GM23338 (cell line): ENCODE measurements around the gene AQP7. TPM values are rescaled to one million over a fixed set of nuclear protein-coding genes. Genes with fewer than 3 reads are reported as not detected.
A peak's percentile ranks its signal among the peaks of the same experiment; 100 is the strongest.

Experiments used
- ATAC-seq: fragments of 200-7000 bp; cut with Tn5 transposase; 3 replicates; pipeline ENCODE4 v1.9.1; 2020
- DNase-seq: peaks from one replicate; pipeline ENCODE4 v3.0.0-alpha.2; 2015; ENCODE audit warnings: low spot score
- H2AFZ ChIP-seq: fragments of 200-600 bp; sonication (generic); 2 replicates; pipeline ENCODE4 v1.8.0; 2016; ENCODE audit warnings: antibody characterized with exemption, mild to moderate bottlenecking, moderate library complexity
- H3F3A ChIP-seq: fragments of 200-600 bp; sonication (generic); replicated peaks from 2 replicates; pipeline ENCODE4 v1.8.0; 2017; ENCODE audit warnings: antibody characterized with exemption, mixed run types, low read depth
- H3K27ac ChIP-seq: fragments of 200-600 bp; sonication (generic); 2 replicates; pipeline ENCODE4 v1.6.1; 2016; ENCODE audit warnings: low read depth
- H3K27me3 ChIP-seq: fragments of 200-600 bp; sonication (generic); 2 replicates; pipeline ENCODE4 v1.8.0; 2016; ENCODE audit warnings: mild to moderate bottlenecking, mixed run types, moderate library complexity; ENCODE audit not compliant: insufficient read depth
- H3K36me3 ChIP-seq: fragments of 200-600 bp; sonication (generic); 2 replicates; pipeline ENCODE4 v1.8.0; 2016; ENCODE audit warnings: mild to moderate bottlenecking; ENCODE audit not compliant: insufficient read depth
- H3K4me1 ChIP-seq: fragments of 200-600 bp; sonication (generic); 2 replicates; pipeline ENCODE4 v1.8.0; 2016; ENCODE audit warnings: mild to moderate bottlenecking, moderate library complexity; ENCODE audit not compliant: insufficient read depth
- H3K4me2 ChIP-seq: fragments of 200-600 bp; sonication (generic); 2 replicates; pipeline ENCODE4 v1.7.1; 2017; ENCODE audit warnings: mixed run types
- H3K4me3 ChIP-seq: fragments of 200-600 bp; sonication (generic); 2 replicates; pipeline ENCODE4 v1.6.1; 2016; ENCODE audit warnings: mixed run types
- H3K79me2 ChIP-seq: fragments of 200-600 bp; sonication (generic); replicated peaks from 2 replicates; pipeline ENCODE4 v1.8.0; 2017; ENCODE audit warnings: mild to moderate bottlenecking; ENCODE audit not compliant: insufficient read depth
- H3K9me2 ChIP-seq: fragments of 200-600 bp; sonication (generic); 2 replicates; pipeline ENCODE4 v1.8.0; 2017; ENCODE audit not compliant: insufficient read depth
- H4K20me1 ChIP-seq: fragments of 200-600 bp; sonication (generic); replicated peaks from 2 replicates; pipeline ENCODE4 v1.8.0; 2017; ENCODE audit warnings: mild to moderate bottlenecking; ENCODE audit not compliant: insufficient read depth
- H3K27ac Mint-ChIP-seq: 2 replicates; pipeline ENCODE4 v1.8.0; 2020; ENCODE audit warnings: inconsistent platforms, mild to moderate bottlenecking, moderate library complexity, mixed read lengths
- H3K27me3 Mint-ChIP-seq: 3 replicates; pipeline ENCODE4 v1.8.0; 2022; ENCODE audit warnings: low read depth, mild to moderate bottlenecking, moderate library complexity, mixed read lengths, inconsistent platforms; ENCODE audit not compliant: insufficient read depth, poor library complexity
- H3K36me3 Mint-ChIP-seq: 3 replicates; pipeline ENCODE4 v1.8.0; 2021; ENCODE audit warnings: low read depth, mild to moderate bottlenecking, inconsistent platforms, moderate library complexity, mixed read lengths
- H3K4me1 Mint-ChIP-seq: 3 replicates; pipeline ENCODE4 v1.8.0; 2020; ENCODE audit warnings: mild to moderate bottlenecking, inconsistent platforms, mixed read lengths
- H3K4me3 Mint-ChIP-seq: 3 replicates; pipeline ENCODE4 v1.8.0; 2021; ENCODE audit warnings: moderate library complexity, mild to moderate bottlenecking, inconsistent platforms, mixed read lengths
- H3K9me3 Mint-ChIP-seq: 3 replicates; pipeline ENCODE4 v1.8.0; 2020; ENCODE audit warnings: moderate library complexity, mild to moderate bottlenecking, inconsistent platforms, mixed read lengths
- CREB1 ChIP-seq: fragments of 250-450 bp; sonication (Bioruptor Pico); IDR thresholded peaks from 2 replicates; pipeline ENCODE4 v1.5.0; 2020; ENCODE audit warnings: low read depth, mild to moderate bottlenecking, moderate library complexity
- EZH2 ChIP-seq: fragments of 200-600 bp; sonication (generic); IDR thresholded peaks from one replicate; pipeline ENCODE4 v1.8.0; 2017; ENCODE audit warnings: antibody characterized with exemption, mild to moderate bottlenecking, low read depth; ENCODE audit not compliant: unreplicated experiment
- EZH2phosphoT487 ChIP-seq: fragments of 200-600 bp; sonication (generic); IDR thresholded peaks from one replicate; pipeline ENCODE4 v1.8.1; 2018; ENCODE audit warnings: antibody characterized with exemption; ENCODE audit not compliant: unreplicated experiment
- JUNB ChIP-seq: IDR thresholded peaks from one replicate; pipeline ENCODE4 v1.6.1; 2016; ENCODE audit warnings: antibody characterized with exemption; ENCODE audit not compliant: unreplicated experiment
- NANOG ChIP-seq: IDR thresholded peaks from 2 replicates; pipeline ENCODE4 v1.6.1; 2016; ENCODE audit warnings: antibody characterized with exemption, borderline replicate concordance
- POLR2AphosphoS5 ChIP-seq: IDR thresholded peaks from 2 replicates; pipeline ENCODE4 v1.6.1; 2016; ENCODE audit warnings: antibody characterized with exemption, low read depth
- STAT1 ChIP-seq: IDR thresholded peaks from one replicate; pipeline ENCODE4 v1.6.1; 2016; ENCODE audit warnings: antibody characterized with exemption; ENCODE audit not compliant: unreplicated experiment
- ZNF114 ChIP-seq: fragments of 250-450 bp; sonication (Bioruptor Pico); IDR thresholded peaks from 2 replicates; pipeline ENCODE4 v1.5.0; 2020; ENCODE audit warnings: mild to moderate bottlenecking, moderate library complexity
- ZNF331 ChIP-seq: fragments of 250-450 bp; sonication (Bioruptor Pico); IDR thresholded peaks from 2 replicates; pipeline ENCODE4 v1.5.0; 2020; ENCODE audit warnings: low read depth, mild to moderate bottlenecking, moderate library complexity
- polyA plus RNA-seq: library from polyadenylated mRNA; unstranded; fragments of >200 nt; fragmentation: Nextera tagmentation; extraction: Ambion mirVana; gene quantifications from 2 replicates; pipeline ENCODE4 v1.2.1, GENCODE V29; 2016
- total RNA-seq: library from RNA; depleted of rRNA; stranded (reverse); fragments of >200 nt; shearing (Covaris generic); gene quantifications from 2 replicates; pipeline ENCODE4 v1.2.3, GENCODE V29; 2014
- TF ChIP-seq, protein P1 (sequence below), 2 experiments: fragments of 200-600 bp in 1 of 2; sonication (generic) in 1 of 2; conservative IDR thresholded peaks; 2 replicates each; pipeline versions ENCODE4 v1.5.1 to v1.6.1; 2016 to 2017; ENCODE audit warnings: antibody characterized with exemption in 2 of 2, low read depth in 2 of 2, mild to moderate bottlenecking in 2 of 2, moderate library complexity in 1 of 2
- TF ChIP-seq, protein P2 (sequence below): IDR thresholded peaks from 2 replicates; pipeline ENCODE4 v1.6.1; 2016; ENCODE audit warnings: antibody characterized with exemption
- TF ChIP-seq, protein P3 (sequence below): IDR thresholded peaks from one replicate; pipeline ENCODE4 v1.6.1; 2018; ENCODE audit warnings: antibody characterized with exemption; ENCODE audit not compliant: unreplicated experiment
- TF ChIP-seq, protein P4 (sequence below): fragments of 250-450 bp; sonication (Bioruptor Pico); IDR thresholded peaks from 2 replicates; pipeline ENCODE4 v1.5.0; 2020; ENCODE audit warnings: mild to moderate bottlenecking, moderate library complexity

Gene AQP7
- total and polyA plus RNA-seq, 2 experiments from 2014 or later, result not detected

DNA sequence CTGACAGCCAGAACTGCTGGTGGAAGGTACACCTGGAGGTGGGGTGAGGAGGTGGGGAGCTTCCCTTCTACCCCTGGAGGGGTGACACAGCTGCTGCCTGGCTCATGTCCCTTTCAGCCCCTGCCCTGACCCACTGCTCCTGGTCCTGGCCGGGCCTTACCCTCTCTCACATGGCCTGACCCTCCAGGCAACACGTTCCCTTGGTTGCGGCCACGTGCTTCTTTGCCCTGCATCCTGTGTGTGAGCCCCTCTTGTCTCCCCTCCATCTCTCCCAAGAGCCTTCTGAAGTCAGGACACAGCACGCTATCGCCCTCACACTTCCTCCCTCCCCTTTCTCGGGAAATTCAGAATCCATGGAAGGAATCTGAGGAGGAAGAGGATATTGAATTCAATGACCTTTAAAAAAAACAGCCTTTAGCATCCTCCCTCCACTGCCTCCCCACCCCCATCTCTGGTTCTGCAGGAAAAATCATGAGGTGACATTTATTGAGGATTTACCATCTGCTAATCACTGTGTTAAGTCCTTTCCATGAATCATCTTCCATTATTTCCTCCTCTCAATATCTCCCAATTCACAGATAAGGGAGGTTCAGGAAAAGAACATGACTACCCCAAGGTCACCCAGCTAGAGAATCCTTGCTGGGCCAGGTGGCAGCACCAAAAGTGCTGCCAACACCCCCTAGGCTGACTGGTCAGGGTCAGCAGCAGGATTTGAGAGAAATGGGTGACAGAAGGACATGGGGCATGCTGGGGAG lies 36.7 kb upstream of the AQP7 start:
- Mint-ChIP-seq H3K4me3 (no peak overlapping the region), H3K9me3 (no peaks in the 10 kb centered on the region), H3K27me3 (peaks cover 17% of the 10 kb centered on the region), H3K4me1 (peaks cover 19% of the 10 kb centered on the region), H3K36me3 (no peaks in the 10 kb centered on the region), H3K27ac (no peak overlapping the region)
- DNase-seq (no peak), ATAC-seq (no peak)
- Histone ChIP-seq H3F3A (no peaks in the 10 kb centered on the region), H3K27me3 (no peaks in the 10 kb centered on the region), H3K4me1 (peaks cover 3% of the 10 kb centered on the region; the same call in 1 of the 2 replicates), H3K9me2 (no peaks in the 10 kb centered on the region), H3K4me3 (no peak overlapping the region), H3K27ac (no peak overlapping the region), H4K20me1 (no peaks in the 10 kb centered on the region), H2AFZ (peak overlapping the region; percentile 59; the same call in 1 of the 2 replicates), H3K4me2 (no peak overlapping the region), H3K79me2 (no peaks in the 10 kb centered on the region), H3K36me3 (no peaks in the 10 kb centered on the region)
- TF ChIP-seq EZH2phosphoT487 (no peak), ZNF331 (no peak), STAT1 (no peak), NANOG (no peak), JUNB (no peak), ZNF114 (CRISPR knock-in tag) (no peak), EZH2 (no peak), CREB1 (CRISPR knock-in tag) (no peak), POLR2AphosphoS5 (no peak)
- TF ChIP-seq, protein P1, sequence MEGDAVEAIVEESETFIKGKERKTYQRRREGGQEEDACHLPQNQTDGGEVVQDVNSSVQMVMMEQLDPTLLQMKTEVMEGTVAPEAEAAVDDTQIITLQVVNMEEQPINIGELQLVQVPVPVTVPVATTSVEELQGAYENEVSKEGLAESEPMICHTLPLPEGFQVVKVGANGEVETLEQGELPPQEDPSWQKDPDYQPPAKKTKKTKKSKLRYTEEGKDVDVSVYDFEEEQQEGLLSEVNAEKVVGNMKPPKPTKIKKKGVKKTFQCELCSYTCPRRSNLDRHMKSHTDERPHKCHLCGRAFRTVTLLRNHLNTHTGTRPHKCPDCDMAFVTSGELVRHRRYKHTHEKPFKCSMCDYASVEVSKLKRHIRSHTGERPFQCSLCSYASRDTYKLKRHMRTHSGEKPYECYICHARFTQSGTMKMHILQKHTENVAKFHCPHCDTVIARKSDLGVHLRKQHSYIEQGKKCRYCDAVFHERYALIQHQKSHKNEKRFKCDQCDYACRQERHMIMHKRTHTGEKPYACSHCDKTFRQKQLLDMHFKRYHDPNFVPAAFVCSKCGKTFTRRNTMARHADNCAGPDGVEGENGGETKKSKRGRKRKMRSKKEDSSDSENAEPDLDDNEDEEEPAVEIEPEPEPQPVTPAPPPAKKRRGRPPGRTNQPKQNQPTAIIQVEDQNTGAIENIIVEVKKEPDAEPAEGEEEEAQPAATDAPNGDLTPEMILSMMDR (conservative IDR thresholded peaks at IDR 0.05; ENCODE audit: low read depth in 2 of 2), result no peak
- TF ChIP-seq, protein P2, sequence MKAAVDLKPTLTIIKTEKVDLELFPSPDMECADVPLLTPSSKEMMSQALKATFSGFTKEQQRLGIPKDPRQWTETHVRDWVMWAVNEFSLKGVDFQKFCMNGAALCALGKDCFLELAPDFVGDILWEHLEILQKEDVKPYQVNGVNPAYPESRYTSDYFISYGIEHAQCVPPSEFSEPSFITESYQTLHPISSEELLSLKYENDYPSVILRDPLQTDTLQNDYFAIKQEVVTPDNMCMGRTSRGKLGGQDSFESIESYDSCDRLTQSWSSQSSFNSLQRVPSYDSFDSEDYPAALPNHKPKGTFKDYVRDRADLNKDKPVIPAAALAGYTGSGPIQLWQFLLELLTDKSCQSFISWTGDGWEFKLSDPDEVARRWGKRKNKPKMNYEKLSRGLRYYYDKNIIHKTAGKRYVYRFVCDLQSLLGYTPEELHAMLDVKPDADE, result no peak
- TF ChIP-seq, protein P3, sequence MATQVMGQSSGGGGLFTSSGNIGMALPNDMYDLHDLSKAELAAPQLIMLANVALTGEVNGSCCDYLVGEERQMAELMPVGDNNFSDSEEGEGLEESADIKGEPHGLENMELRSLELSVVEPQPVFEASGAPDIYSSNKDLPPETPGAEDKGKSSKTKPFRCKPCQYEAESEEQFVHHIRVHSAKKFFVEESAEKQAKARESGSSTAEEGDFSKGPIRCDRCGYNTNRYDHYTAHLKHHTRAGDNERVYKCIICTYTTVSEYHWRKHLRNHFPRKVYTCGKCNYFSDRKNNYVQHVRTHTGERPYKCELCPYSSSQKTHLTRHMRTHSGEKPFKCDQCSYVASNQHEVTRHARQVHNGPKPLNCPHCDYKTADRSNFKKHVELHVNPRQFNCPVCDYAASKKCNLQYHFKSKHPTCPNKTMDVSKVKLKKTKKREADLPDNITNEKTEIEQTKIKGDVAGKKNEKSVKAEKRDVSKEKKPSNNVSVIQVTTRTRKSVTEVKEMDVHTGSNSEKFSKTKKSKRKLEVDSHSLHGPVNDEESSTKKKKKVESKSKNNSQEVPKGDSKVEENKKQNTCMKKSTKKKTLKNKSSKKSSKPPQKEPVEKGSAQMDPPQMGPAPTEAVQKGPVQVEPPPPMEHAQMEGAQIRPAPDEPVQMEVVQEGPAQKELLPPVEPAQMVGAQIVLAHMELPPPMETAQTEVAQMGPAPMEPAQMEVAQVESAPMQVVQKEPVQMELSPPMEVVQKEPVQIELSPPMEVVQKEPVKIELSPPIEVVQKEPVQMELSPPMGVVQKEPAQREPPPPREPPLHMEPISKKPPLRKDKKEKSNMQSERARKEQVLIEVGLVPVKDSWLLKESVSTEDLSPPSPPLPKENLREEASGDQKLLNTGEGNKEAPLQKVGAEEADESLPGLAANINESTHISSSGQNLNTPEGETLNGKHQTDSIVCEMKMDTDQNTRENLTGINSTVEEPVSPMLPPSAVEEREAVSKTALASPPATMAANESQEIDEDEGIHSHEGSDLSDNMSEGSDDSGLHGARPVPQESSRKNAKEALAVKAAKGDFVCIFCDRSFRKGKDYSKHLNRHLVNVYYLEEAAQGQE, result no peak
- TF ChIP-seq, protein P4, sequence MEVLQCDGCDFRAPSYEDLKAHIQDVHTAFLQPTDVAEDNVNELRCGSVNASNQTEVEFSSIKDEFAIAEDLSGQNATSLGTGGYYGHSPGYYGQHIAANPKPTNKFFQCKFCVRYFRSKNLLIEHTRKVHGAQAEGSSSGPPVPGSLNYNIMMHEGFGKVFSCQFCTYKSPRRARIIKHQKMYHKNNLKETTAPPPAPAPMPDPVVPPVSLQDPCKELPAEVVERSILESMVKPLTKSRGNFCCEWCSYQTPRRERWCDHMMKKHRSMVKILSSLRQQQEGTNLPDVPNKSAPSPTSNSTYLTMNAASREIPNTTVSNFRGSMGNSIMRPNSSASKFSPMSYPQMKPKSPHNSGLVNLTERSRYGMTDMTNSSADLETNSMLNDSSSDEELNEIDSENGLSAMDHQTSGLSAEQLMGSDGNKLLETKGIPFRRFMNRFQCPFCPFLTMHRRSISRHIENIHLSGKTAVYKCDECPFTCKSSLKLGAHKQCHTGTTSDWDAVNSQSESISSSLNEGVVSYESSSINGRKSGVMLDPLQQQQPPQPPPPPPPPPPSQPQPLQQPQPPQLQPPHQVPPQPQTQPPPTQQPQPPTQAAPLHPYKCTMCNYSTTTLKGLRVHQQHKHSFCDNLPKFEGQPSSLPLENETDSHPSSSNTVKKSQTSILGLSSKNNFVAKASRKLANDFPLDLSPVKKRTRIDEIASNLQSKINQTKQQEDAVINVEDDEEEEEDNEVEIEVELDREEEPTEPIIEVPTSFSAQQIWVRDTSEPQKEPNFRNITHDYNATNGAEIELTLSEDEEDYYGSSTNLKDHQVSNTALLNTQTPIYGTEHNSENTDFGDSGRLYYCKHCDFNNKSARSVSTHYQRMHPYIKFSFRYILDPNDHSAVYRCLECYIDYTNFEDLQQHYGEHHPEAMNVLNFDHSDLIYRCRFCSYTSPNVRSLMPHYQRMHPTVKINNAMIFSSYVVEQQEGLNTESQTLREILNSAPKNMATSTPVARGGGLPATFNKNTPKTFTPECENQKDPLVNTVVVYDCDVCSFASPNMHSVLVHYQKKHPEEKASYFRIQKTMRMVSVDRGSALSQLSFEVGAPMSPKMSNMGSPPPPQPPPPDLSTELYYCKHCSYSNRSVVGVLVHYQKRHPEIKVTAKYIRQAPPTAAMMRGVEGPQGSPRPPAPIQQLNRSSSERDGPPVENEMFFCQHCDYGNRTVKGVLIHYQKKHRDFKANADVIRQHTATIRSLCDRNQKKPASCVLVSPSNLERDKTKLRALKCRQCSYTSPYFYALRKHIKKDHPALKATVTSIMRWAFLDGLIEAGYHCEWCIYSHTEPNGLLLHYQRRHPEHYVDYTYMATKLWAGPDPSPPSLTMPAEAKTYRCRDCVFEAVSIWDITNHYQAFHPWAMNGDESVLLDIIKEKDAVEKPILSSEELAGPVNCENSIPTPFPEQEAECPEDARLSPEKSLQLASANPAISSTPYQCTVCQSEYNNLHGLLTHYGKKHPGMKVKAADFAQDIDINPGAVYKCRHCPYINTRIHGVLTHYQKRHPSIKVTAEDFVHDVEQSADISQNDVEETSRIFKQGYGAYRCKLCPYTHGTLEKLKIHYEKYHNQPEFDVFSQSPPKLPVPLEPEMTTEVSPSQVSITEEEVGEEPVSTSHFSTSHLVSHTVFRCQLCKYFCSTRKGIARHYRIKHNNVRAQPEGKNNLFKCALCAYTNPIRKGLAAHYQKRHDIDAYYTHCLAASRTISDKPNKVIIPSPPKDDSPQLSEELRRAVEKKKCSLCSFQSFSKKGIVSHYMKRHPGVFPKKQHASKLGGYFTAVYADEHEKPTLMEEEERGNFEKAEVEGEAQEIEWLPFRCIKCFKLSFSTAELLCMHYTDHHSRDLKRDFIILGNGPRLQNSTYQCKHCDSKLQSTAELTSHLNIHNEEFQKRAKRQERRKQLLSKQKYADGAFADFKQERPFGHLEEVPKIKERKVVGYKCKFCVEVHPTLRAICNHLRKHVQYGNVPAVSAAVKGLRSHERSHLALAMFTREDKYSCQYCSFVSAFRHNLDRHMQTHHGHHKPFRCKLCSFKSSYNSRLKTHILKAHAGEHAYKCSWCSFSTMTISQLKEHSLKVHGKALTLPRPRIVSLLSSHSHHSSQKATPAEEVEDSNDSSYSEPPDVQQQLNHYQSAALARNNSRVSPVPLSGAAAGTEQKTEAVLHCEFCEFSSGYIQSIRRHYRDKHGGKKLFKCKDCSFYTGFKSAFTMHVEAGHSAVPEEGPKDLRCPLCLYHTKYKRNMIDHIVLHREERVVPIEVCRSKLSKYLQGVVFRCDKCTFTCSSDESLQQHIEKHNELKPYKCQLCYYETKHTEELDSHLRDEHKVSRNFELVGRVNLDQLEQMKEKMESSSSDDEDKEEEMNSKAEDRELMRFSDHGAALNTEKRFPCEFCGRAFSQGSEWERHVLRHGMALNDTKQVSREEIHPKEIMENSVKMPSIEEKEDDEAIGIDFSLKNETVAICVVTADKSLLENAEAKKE (CRISPR knock-in tag), result no peak
